Colonic mucosa (tissue), 4 donors: ENCODE results near the gene ELOA. TPM values are rescaled to one million over a fixed set of nuclear protein-coding genes. Genes with fewer than 3 reads are reported as not detected.

Experiments used
- DNase-seq: peaks from one replicate; pipeline ENCODE4 v3.0.0-alpha.2; 2020
- H3K27ac ChIP-seq: fragments of 200-600 bp; one replicate; pipeline ENCODE4 v1.8.0; 2021
- H3K27me3 ChIP-seq: fragments of 200-600 bp; one replicate; pipeline ENCODE4 v1.8.0; 2021
- H3K36me3 ChIP-seq: fragments of 200-600 bp; one replicate; pipeline ENCODE4 v1.8.0; 2021
- H3K4me1 ChIP-seq: fragments of 200-600 bp; one replicate; pipeline ENCODE4 v1.8.0; 2021; ENCODE audit warnings: mild to moderate bottlenecking
- H3K4me3 ChIP-seq: fragments of 200-600 bp; one replicate; pipeline ENCODE4 v1.8.0; 2021
- H3K9ac ChIP-seq, 2 donors: one replicate each; pipeline ENCODE4 v1.7.0; 2013; ENCODE audit warnings: control low read depth in 2 of 2, low read depth in 2 of 2, low read length in 2 of 2
- H3K9me3 ChIP-seq: fragments of 200-600 bp; one replicate; pipeline ENCODE4 v1.8.0; 2021
- intact Hi-C: fragments of 100-400 bp; cut with DNase I; formaldehyde crosslinking; loops from one replicate; pipeline ENCODE4 v1.14.1; 2022
- total RNA-seq, 2 donors: library from RNA; stranded (reverse); fragmentation: NEBNext Ultra II Directional in 1 of 2; extraction: Animal tissue kit (Norgen Biotek cat#: 25700) in 1 of 2; gene quantifications; one replicate each; pipeline ENCODE4 v1.2.1, GENCODE V29; 2021
- TF ChIP-seq, protein P1 (sequence below): fragments of 200-600 bp; IDR thresholded peaks from one replicate; pipeline ENCODE4 v1.8.0; 2022; ENCODE audit warnings: antibody characterized with exemption, mild to moderate bottlenecking
- donor health status: healthy.
- donor health status: DM: no; HTN: no; CAD: no.
- donor health status: DM: no; HTN: no; CAD: no.

The ELOA gene
- total RNA-seq, 2 donors from 2014 or later = 32.6 to 33.0 TPM

DNA sequence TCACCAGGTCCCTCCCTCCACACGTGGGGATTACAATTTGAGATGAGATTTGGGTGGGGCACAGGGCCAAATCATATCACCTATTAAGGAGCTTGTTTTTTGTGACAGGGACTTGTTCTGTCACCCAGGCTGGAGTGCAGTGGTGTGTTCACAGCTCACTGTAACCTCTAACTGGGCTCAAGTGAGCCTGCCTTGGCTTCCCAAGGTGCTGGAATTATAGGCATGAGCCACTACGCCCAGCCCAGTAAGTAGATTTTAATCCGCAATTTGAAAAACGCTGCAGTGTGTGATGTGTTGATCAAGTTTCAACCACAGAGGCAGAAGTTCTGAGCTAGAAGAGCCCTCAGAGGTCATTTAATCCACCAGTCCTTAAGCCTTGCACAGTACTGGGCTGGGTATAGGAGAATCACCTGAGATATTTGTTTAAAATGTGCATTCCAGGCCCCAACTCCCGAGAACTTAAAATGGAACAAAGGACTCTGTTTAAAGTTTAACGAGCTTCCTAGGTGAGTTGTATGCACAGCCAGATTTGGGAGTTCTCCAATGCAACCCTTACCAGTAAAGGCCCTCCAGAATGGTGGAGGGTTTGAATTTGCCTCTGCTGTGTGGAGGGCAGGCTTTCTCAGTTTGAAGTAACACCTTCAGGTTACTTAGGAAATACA lies 38.3 kb upstream of the ELOA start:
- H3K36me3 ChIP-seq = no peaks in the 10 kb centered on the region
- no peak overlapping the region for H3K9ac ChIP-seq
- no peaks in the 10 kb centered on the region for H3K9me3 ChIP-seq
- H3K4me3 ChIP-seq = no peak overlapping the region
- H3K4me1 ChIP-seq = no peaks in the 10 kb centered on the region
- no peaks in the 10 kb centered on the region for H3K27me3 ChIP-seq
- intact Hi-C loops = no loop called here
- H3K27ac ChIP-seq = no peak overlapping the region
- no peak for DNase-seq
- TF ChIP-seq, protein P1, sequence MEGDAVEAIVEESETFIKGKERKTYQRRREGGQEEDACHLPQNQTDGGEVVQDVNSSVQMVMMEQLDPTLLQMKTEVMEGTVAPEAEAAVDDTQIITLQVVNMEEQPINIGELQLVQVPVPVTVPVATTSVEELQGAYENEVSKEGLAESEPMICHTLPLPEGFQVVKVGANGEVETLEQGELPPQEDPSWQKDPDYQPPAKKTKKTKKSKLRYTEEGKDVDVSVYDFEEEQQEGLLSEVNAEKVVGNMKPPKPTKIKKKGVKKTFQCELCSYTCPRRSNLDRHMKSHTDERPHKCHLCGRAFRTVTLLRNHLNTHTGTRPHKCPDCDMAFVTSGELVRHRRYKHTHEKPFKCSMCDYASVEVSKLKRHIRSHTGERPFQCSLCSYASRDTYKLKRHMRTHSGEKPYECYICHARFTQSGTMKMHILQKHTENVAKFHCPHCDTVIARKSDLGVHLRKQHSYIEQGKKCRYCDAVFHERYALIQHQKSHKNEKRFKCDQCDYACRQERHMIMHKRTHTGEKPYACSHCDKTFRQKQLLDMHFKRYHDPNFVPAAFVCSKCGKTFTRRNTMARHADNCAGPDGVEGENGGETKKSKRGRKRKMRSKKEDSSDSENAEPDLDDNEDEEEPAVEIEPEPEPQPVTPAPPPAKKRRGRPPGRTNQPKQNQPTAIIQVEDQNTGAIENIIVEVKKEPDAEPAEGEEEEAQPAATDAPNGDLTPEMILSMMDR = no peak

DNA sequence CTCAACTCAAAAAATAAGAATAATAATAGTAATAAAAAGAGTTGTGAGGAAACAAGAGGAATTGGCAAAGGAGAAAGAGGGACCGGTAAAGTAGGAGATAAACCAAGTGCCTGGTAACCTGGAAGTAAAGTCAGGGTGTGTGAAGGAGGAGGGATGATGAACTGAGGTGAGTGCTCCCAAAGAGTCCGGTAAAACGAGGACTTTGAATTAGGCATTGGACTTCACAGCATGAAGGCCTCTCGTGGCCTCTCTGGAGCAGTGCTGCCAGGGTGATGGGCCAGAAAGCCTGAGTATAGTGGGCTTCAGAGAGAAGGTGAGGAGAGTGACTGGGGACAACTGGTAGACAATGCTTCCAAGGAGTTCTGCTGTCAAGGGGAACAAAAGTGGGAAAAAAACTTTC lies 34.0 kb upstream of the ELOA start:
- no peaks in the 10 kb centered on the region for H3K9me3 ChIP-seq
- H3K9ac ChIP-seq = no peak overlapping the region
- DNase-seq = no peak
- no peaks in the 10 kb centered on the region for H3K4me1 ChIP-seq
- no peak overlapping the region for H3K4me3 ChIP-seq
- intact Hi-C loops = no loop called here
- no peaks in the 10 kb centered on the region for H3K27me3 ChIP-seq
- no peaks in the 10 kb centered on the region for H3K36me3 ChIP-seq
- TF ChIP-seq, protein P1 = no peak
- no peak overlapping the region for H3K27ac ChIP-seq

- no peaks in the 10 kb centered on the region for H3K4me1 ChIP-seq
- no peak overlapping the region for H3K9ac ChIP-seq
- intact Hi-C loops = no loop called here
- H3K9me3 ChIP-seq = no peaks in the 10 kb centered on the region
- H3K36me3 ChIP-seq = no peaks in the 10 kb centered on the region
- no peak overlapping the region for H3K4me3 ChIP-seq
- no peak overlapping the region for H3K27ac ChIP-seq
- TF ChIP-seq, protein P1 = peak; percentile 43
- H3K27me3 ChIP-seq = no peaks in the 10 kb centered on the region
- no peak for DNase-seq
Measured at GRCh38 chr1:23718482-23718881, 24.8 kb upstream of the ELOA start.

DNA sequence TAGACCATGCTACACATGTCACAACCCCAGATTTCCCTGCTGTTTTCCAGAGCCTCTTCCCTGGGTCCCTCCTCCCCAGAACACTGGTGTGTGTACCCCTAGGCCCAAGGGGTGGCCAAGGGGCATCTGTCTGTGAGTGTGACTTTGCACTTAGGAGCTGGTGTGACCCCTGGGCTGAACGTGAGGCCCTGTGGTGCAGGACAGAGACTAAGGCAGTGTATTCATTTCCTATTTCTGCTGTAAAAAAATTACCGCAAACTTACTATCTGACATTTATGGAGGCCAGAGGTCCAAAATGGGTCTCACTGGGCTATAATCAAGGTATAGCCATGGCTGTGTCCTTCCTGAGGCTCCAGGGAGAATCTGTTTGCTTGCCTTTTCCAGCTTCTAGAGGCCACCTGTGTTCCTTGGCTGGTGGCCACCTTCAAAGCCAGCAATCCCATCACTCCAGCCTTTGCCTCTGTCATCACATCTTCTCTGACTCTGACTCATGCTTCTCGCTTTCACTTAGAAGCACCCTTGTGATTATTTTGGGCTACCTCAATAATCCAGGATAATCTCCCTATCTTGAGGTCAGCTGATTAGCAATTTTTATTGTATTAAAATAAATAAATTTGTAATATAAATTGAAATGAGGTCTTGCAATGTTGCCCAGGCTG lies 24.0 kb upstream of the ELOA start:
- H3K27me3 ChIP-seq = no peaks in the 10 kb centered on the region
- H3K9ac ChIP-seq = no peak overlapping the region
- DNase-seq = no peak
- intact Hi-C loops = no loop called here
- TF ChIP-seq, protein P1 = no peak
- H3K4me3 ChIP-seq = no peak overlapping the region
- H3K36me3 ChIP-seq = no peaks in the 10 kb centered on the region
- H3K27ac ChIP-seq = no peak overlapping the region
- H3K4me1 ChIP-seq = no peaks in the 10 kb centered on the region
- H3K9me3 ChIP-seq = no peaks in the 10 kb centered on the region

DNA sequence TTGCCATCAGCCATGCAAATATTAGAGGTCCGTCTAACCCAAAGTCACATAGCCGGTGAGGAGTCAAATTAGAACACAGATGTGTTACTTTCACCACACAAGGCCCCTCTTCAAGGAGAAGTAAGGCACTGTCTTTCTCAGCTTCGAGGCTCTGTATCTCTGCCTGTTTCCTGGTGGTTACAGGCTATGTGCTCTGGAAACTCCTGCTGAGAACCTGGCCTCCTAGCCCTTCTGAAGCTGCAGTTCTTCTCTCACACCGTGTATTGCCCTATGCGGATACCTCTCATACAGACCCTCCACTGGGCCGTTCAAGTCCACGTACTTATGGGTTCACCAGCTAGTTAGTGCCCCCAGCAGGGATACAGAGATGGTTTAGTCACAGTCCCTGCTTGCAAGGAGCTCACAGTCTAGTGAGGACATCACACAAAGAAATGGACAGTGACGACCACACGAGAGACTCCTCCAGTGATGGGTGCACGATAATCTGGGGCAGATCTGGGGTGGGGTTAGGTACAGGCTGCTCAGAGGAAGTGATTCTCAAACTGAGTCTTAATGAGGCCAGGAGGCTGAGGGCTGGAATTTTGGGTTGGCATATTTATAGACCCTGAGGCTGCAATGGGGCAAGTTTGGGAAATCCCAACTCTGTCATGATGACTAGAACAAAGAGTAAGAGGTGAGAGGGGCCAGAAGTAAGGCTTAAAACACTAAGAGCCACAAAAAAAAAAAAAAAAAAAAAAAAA lies 22.8 kb upstream of the ELOA start:
- intact Hi-C loops = no loop called here
- DNase-seq = no peak
- TF ChIP-seq, protein P1 = no peak
- no peak overlapping the region for H3K27ac ChIP-seq
- H3K9me3 ChIP-seq = no peaks in the 10 kb centered on the region
- H3K36me3 ChIP-seq = no peaks in the 10 kb centered on the region
- H3K4me1 ChIP-seq = no peaks in the 10 kb centered on the region
- no peaks in the 10 kb centered on the region for H3K27me3 ChIP-seq
- no peak overlapping the region for H3K4me3 ChIP-seq
- peak overlapping the region in 1 of 2 donors; percentile 2 for H3K9ac ChIP-seq
